T47D (cell line): Measurements from ENCODE around the gene CFAP68.
"Not testable (repeated sequence)": the region's sequence is repeated elsewhere in the genome, so short reads cannot be mapped to it uniquely, and the experiment has no call there.

Experiments
- DNase-seq, 2 experiments: peaks; one replicate each; pipeline versions ENCODE4 v3.0.0 to v3.0.0-alpha.2; 2011 to 2012; ENCODE audit warnings: low read depth in 1 of 2, low spot score in 1 of 2
- JUND ChIP-seq: IDR thresholded peaks from 2 replicates; pipeline ENCODE4 v1.6.1; 2012; ENCODE audit warnings: low read depth
- in situ Hi-C: cut with HindIII; loops from 2 replicates; pipeline ENCODE4 v1.10.0; 2016; ENCODE audit warnings: low sequenced_read_pairs, low pct_unique_long_range_greater_than_20kb

The CFAP68 gene

DNA sequence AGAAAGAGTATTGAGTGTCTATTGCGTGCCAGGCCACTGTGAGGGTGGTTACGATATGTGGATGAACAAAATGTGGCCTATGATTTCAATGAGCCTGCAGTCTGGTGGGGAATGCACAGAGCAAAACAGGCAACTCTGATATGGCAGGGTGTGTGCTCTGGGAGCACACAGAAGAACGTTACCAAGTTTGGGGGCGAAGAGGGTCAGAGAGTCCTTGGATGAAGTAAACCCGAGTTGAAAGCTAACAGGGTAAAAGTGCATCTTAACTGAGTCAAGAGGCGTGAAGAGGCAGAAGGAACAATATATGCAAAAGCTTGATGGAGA, 258 bp downstream of the CFAP68 start:
- in situ Hi-C loops, result no loop called here
- DNase-seq, result no peak
- TF ChIP-seq JUND, result no peak

- in situ Hi-C loops, result no loop called here
- TF ChIP-seq JUND, result no peak
- DNase-seq, result no peak
Observed at GRCh38 chr11:111882202-111882601, 2.9 kb downstream of the CFAP68 start.

DNA sequence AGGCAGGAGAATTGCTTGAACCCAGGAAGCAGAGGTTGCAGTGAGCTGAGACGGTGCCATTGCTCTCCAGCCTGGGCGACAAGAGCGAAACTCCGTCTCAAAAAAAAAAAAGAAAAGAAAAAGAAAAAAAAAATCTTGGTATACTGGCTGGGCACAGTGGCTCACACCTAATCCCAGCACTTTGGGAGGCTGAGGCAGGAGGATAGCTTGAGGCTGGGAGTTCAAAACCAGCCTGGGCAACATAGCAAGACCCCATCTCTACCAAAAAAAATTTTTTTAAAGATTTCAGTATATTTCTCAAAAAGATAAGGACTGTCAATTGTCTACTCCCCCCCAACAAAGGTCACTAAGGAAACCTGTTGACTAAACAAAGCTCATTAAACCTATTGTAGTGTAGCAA, 5.7 kb downstream of the CFAP68 start:
- DNase-seq, in situ Hi-C loops: not testable (repeated sequence)

GRCh38 chr11:111886032-111886431, 6.7 kb downstream of the CFAP68 start:
- in situ Hi-C loops, result no loop called here
- no peak for DNase-seq
- no peak for TF ChIP-seq JUND

DNA sequence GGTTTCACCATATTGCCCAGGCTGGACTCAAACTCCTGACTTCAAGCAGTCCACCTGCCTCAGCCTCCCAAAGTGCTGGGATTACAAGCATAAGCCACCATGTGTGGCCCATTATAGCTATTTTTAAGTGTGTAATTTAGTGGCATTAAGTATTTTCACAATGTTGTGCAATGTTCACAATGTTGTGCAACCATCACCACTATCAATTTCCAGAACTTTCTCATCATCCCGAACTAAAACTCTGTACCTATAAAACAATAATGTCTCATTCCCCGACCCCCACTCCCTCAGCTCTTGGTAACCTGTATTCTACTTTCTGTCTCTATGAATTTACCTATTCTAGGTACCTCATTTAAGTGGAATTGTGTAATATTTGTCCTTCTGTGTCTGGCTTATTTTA, 7.5 kb downstream of the CFAP68 start:
- no peak for TF ChIP-seq JUND
- DNase-seq, result no peak
- in situ Hi-C loops, result no loop called here

- DNase-seq, result no peak
- TF ChIP-seq JUND, result no peak
- in situ Hi-C loops, result no loop called here
Observed at GRCh38 chr11:111905411-111905810, 26.1 kb downstream of the CFAP68 start.

- in situ Hi-C loops, result no loop called here
- DNase-seq, result no peak
- TF ChIP-seq JUND, result no peak
Observed at GRCh38 chr11:111906680-111907079, 27.3 kb downstream of the CFAP68 start.

GRCh38 chr11:111908639-111909305, 29.4 kb downstream of the CFAP68 start:
- in situ Hi-C loops, result no loop called here
- no peak for TF ChIP-seq JUND
- DNase-seq, result peak in 1 of 2 experiments; percentile 20

DNA sequence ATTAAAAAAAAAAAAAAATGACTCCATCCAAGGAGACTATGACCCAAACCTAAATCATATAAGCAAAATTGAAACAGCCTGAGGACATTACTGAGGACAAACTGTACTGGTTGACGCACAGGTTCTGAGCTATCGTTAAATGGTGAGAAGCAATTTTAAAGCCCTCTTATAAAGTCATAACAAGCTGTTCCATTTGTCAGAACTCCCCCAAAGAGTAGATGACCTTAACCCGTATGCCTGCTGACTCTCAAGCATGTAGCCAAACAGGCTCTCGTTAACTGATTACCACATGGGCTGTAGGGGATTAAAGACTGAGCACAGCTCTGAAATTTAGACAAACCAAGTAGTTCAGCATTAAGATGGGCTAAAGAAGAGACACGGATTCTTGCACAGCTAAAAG, 30.0 kb downstream of the CFAP68 start:
- no peak for TF ChIP-seq JUND

GRCh38 chr11:111910676-111911562, 31.6 kb downstream of the CFAP68 start:
- no peak for TF ChIP-seq JUND
- in situ Hi-C loops, result no loop called here
- peak in 1 of 2 experiments; percentile 9 for DNase-seq

More for the DNA sequence above, 30.0 kb downstream of the CFAP68 start:
- DNase-seq, result peak in 1 of 2 experiments; percentile 16
- in situ Hi-C loops, result no loop called here

- in situ Hi-C loops, result no loop called here
- TF ChIP-seq JUND, result no peak
- peak in 1 of 2 experiments; percentile 75 for DNase-seq
Observed at GRCh38 chr11:111911563-111912401, 32.4 kb downstream of the CFAP68 start, which contains the start of gene CRYAB. TSS of gene CRYAB (minus strand) at chr11:111911770. CDS start at chr11:111911724, 46 bp downstream.

- in situ Hi-C loops, result no loop called here
- no peak for DNase-seq
- no peak for TF ChIP-seq JUND
Observed at GRCh38 chr11:111912535-111912934, 33.2 kb downstream of the CFAP68 start, which contains the start of gene HSPB2. TSS of gene HSPB2 (plus strand) at chr11:111912734. CDS start at chr11:111912830, 96 bp downstream.
